Ammon's horn (tissue), 1 donor: ENCODE results near the gene SBF2.

ENCODE experiments used
- DNase-seq: peaks from one replicate; pipeline ENCODE4 v3.0.0-alpha.2; 2016; ENCODE audit warnings: low spot score

Gene SBF2

GRCh38 chr11:9895006-9895405 is 399.0 kb downstream of the SBF2 start:
- no peak for DNase-seq

GRCh38 chr11:9893474-9893873 is 400.5 kb downstream of the SBF2 start:
- DNase-seq: no peak

GRCh38 chr11:9888938-9889337 is 405.1 kb downstream of the SBF2 start:
- no peak for DNase-seq

GRCh38 chr11:9887472-9887871 is 406.5 kb downstream of the SBF2 start:
- DNase-seq: no peak

DNA sequence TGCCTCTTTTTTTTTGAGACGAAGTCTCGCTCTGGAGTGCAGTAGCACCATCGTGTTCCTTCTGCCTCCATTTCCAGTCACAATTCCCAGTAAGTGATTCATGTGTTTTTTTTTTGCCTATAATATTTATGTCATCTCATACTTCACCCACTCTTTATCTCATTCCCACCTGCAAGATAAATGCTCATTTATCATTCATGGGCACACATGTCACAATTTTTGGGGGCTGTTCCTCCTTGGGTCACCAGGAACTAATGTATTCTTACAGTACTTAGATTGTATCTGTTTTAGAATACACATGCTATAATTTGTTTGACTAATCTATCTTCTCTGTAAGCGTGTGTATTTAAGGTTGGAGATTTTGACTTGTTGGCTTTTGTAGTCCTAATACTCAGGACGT is 407.4 kb downstream of the SBF2 start:
- DNase-seq: no peak

DNA sequence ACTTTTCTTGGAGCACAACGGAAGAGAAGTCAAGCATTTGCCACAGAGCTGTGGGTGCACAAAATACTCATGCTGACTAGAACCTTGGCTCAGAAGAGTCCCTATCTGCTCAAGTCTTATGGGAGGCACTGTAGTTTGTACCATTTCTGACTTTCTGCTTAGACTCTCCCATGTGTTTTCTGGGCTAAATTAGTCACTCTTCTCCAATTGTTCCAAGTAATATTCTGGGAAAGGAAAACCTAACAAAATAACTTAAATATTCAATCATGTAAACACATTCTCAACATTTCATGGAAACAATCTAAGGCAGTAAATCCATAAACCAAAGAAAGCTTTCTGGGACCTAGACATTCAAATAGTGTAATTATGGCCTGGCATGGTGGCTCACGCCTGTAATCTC is 409.4 kb downstream of the SBF2 start:
- no peak for DNase-seq

DNA sequence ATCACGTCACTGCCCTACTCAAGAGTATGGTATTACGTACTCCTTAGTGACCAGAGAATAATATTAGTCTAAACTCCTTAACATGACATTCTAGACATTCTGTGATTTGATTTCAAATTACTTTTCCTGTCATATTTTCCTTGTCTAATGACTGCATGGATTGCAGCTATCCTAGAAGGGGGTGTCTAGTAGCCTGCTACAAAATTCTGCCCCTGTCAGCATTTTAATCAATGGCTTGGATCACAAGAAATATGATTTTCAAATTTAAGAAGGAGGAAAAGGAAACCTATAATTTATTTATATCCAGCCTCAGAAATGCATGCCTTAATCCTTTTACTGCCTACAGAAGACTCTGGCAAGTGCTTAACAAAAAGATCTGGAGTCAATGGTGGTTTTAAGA is 413.4 kb downstream of the SBF2 start:
- no peak for DNase-seq

- DNase-seq: no peak
Observed at GRCh38 chr11:9878936-9879335, 415.1 kb downstream of the SBF2 start.

DNA sequence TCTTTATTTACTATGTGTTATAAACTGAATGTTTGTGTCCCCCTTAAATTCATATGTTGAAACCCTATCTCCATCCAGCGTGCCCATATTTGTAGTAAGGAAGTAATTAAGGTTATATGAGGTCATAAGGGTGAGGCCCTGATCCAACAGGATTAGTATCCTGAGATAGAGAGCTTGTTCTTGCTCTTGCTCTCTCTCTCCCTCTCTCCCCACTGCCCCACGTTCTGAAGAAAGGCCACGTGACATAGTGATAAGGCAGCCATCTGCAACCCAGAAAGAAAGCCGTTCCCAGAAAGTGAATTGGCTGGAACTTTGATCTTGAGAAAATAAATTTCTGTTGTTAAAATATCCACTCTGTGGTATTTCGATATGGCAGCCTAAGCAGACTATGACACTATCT is 417.7 kb downstream of the SBF2 start:
- no peak for DNase-seq

GRCh38 chr11:9875862-9876261 is 418.2 kb downstream of the SBF2 start:
- no peak for DNase-seq

DNA sequence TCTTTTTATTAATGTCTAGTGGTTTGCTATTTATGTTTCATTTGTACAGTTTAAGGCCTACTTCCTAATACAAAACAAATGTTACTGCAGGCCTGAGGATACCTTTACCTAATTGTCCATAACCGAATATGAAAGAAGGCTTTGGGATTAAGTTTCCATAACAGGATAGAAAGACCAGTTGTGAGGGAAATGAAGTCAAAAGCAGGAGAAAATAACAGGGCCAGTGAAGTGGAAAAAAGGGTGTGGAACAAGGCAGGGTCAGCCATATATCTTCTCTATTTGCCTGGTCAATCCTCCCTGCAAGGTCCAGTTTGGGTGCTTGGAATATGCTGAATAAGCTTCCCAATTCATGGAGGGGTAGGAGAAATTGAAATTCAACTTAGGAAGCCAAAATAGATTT is 418.6 kb downstream of the SBF2 start:
- DNase-seq: no peak

DNA sequence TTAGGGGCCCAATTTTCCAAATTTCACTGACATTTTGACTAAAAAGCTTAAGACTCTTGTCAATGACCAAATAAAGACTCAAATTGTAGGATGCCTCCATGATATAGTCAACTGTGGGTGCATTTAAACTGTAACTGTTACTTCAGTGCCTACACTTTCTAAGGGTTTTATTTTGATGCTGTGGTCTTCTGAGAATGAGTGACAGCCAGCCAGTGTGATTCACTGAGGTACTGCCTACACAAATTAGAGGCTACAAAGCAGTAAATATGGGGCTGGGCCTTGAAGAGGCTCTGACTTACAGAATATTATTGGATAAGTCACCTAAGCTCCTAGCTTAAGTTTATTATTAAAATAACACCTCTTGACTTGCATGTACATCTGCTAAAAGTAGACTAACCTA is 419.6 kb downstream of the SBF2 start:
- no peak for DNase-seq

- DNase-seq: no peak
Observed at GRCh38 chr11:9868641-9869040, 425.4 kb downstream of the SBF2 start.

DNA sequence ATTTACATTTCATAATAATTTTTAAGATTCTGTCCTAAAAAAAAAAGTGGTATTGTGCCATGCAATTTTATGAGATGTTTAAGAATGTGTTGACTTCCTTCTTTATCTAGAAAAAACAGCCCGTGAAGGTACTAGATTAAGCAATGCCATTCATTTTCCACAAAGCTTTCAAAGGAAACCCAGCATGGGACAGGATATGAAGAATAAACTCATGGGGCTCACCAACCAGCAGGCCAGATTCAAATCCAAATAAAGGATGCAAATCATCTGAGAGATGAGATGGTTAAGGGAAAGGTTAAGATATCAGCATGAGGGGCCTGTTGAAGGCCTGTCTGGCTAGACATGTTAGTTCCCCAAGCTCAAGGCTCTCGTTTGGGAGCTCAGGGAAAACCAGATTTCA is 431.0 kb downstream of the SBF2 start:
- DNase-seq: no peak

GRCh38 chr11:9861860-9862725 is 431.9 kb downstream of the SBF2 start:
- peak; percentile 75 for DNase-seq

GRCh38 chr11:9859554-9860305 is 434.3 kb downstream of the SBF2 start:
- no peak for DNase-seq

- no peak for DNase-seq
Observed at GRCh38 chr11:9858822-9859221, 435.2 kb downstream of the SBF2 start.

DNA sequence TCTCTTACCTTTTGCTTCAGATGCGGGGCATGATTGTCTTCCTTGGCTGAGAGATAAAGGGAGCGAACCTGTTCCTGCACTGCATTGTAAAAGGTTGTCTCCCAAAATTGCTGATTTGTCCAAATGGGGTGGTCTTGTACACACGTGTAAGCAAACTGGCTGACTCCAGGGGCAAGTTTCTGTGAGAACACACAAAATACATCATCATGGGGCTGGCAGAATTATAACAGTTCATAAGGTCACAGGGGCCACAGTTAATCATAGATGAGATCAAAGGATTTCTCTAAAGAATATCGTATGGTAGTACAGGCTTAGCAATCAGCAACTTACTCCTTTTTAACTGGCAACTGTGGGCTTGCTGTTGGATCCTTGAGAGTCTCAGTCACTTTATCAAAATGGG is 435.8 kb downstream of the SBF2 start:
- no peak for DNase-seq

GRCh38 chr11:9855579-9856287 is 438.3 kb downstream of the SBF2 start:
- no peak for DNase-seq

DNA sequence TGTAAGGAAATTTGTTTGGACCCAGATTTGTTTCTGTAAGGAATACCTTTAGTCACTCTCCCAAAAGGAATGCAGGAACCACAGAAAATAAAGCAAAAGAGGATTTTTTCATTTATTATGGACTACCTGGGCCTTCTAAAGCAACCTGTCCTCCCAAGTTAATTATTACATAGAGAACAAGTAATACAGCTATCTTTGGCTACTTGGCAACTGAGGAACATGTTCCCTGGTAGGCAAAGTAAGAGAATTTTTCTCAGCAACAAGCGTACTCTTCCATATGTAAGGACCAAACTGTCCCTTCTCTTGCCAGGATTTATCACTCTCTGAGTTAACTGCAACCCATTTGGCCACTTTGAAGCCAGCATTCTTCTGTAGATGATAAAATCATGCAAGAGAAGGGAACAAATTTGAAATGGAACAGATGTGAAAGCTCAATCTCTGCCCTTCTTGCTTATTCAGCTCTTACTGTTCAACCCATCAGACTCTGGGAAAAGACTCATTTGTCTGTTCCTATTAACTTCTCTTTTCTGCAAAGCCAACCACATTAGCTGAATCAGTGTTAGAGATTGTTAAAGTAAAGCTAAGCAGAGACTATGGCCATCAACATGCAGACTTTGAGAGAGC is 440.0 kb downstream of the SBF2 start:
- peak; percentile 4 for DNase-seq

DNA sequence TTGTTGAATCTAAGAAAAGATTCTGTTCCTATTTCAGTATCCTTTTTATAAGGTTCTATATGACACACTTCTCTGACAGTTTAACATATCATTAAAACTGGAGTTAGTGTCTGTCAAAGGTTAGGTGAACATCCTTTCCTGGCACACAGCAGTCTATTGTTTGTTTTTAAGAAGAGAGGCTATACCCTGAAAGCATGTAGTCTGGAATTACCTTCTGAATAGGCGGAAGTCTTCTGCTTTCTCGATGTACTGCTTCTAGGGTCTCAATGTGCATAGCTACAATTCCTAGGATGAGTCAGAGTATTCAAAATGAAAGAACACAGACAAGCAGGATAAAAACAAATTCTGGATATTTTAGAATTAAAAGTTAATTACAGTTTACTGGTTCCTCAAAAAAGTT is 441.6 kb downstream of the SBF2 start:
- DNase-seq: no peak

DNA sequence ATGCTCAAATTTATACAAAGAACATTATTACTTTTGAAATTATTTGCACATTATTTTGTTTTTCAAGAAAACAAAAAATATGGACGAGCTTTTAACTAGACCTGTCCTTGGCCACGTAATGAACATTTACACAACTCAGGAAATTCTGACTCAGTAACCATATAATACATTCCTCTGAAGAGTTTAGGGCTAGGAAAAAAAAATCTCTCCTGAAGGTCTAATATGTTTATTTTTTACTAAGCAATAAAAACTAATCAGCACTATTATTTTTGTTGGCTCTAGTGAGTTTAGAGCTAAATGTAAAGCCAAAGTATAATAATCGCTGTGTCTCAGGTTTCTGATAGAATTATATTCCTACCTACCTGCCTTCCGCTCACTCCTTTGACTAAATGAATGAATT is 442.7 kb downstream of the SBF2 start:
- no peak for DNase-seq
